Measurements from ENCODE around the gene RDX. TPM values are rescaled to one million over a fixed set of nuclear protein-coding genes. Genes with fewer than 3 reads are reported as not detected.

RDX gene
- total RNA-seq, 1 experiment from 2014 or later = 86.6 TPM

DNA sequence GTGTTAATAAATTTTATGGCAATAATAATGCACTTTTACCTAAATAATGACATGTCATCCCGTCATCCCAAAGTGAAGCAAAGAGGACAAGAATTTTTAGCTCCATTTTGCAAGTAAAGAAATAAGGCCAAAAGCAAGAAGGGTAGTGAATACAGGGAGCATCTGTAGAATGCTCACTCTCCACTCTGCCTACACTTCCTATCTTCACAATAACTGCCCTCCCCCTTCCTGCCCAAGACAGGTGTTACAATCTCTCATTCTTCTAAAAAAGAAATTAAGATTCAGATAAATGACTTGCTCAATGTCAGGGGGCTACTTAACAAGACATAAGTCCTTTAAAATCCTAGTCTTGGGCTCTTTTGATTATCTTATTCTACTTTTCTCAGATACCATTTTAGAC is 8.9 kb downstream of the RDX start:
- H3K23me2 ChIP-seq (ENCODE audit: insufficient read length, low read depth, low read length, poor library complexity, severe bottlenecking) = no peaks in the 10 kb centered on the region
- H2AFZ ChIP-seq (ENCODE audit: low read length) = no peak overlapping the region
- H3K18ac ChIP-seq (ENCODE audit: insufficient read length, low read depth, low read length) = no peak overlapping the region
- H2AK5ac ChIP-seq (ENCODE audit: insufficient read length, low read length) = no peak overlapping the region
- no peak overlapping the region for H3K4me2 ChIP-seq (ENCODE audit: insufficient read depth, insufficient read length, low read length)
- no CpG with 5 or more reads among the region's 1 CpG for WGBS (ENCODE audit: extremely low coverage, insufficient read length, low lambda C conversion rate)
- no peak overlapping the region for H2BK20ac ChIP-seq (ENCODE audit: low read depth, low read length, poor library complexity, severe bottlenecking)
- H4K20me1 ChIP-seq (ENCODE audit: control insufficient read depth, insufficient read depth, insufficient read length) = no peaks in the 10 kb centered on the region
- no peaks in the 10 kb centered on the region for H3K4me1 ChIP-seq (ENCODE audit: insufficient read depth, low read length)
- H2BK12ac ChIP-seq (ENCODE audit: insufficient read length, low read depth, low read length) = no peak overlapping the region
- Mint-ChIP-seq H3K36me3 (ENCODE audit: insufficient read depth in 1 of 3, low read depth in 3 of 3) (peaks cover 2 to 22% (median 7%) of the 10 kb centered on the region in 3 experiments; a peak in 6 of 7 replicates), H3K4me1 (peaks cover 15 to 29% of the 10 kb centered on the region in 2 experiments), H3K27ac (peak overlapping the region in 1 of 3 experiments; percentile 85; a peak in 3 of 7 replicates), H3K27me3 (ENCODE audit: low read depth) (no peaks in the 10 kb centered on the region), H3K9me3 (no peaks in the 10 kb centered on the region), H3K4me3 (no peak overlapping the region)
- H3K79me1 ChIP-seq (ENCODE audit: insufficient read depth, low read depth, low read length, poor library complexity, severe bottlenecking) = peaks cover 9% of the 10 kb centered on the region
- H3K27me3 ChIP-seq (ENCODE audit: insufficient read depth, low read length) = no peaks in the 10 kb centered on the region
- H3K27ac ChIP-seq (ENCODE audit: insufficient read length, low read depth, low read length) = no peak overlapping the region
- H3K4ac ChIP-seq (ENCODE audit: low read depth, low read length) = no peak overlapping the region
- no peak overlapping the region for H4K8ac ChIP-seq (replicated peaks; ENCODE audit: insufficient read length, low read depth, low read length)
- H3T11ph ChIP-seq (ENCODE audit: low read length) = no peak overlapping the region
- H2BK5ac ChIP-seq (ENCODE audit: insufficient read length, low read length) = no peak overlapping the region
- H3K79me2 ChIP-seq (ENCODE audit: insufficient read depth, low read length) = peaks cover 17% of the 10 kb centered on the region; the same call in 1 of the 2 replicates
- TF ChIP-seq, protein P1, sequence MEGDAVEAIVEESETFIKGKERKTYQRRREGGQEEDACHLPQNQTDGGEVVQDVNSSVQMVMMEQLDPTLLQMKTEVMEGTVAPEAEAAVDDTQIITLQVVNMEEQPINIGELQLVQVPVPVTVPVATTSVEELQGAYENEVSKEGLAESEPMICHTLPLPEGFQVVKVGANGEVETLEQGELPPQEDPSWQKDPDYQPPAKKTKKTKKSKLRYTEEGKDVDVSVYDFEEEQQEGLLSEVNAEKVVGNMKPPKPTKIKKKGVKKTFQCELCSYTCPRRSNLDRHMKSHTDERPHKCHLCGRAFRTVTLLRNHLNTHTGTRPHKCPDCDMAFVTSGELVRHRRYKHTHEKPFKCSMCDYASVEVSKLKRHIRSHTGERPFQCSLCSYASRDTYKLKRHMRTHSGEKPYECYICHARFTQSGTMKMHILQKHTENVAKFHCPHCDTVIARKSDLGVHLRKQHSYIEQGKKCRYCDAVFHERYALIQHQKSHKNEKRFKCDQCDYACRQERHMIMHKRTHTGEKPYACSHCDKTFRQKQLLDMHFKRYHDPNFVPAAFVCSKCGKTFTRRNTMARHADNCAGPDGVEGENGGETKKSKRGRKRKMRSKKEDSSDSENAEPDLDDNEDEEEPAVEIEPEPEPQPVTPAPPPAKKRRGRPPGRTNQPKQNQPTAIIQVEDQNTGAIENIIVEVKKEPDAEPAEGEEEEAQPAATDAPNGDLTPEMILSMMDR (conservative IDR thresholded peaks at IDR 0.05) = no peak
- no peak overlapping the region for H4K5ac ChIP-seq (ENCODE audit: insufficient read length, low read depth, low read length)
- DNase-seq = no peak
- H2BK15ac ChIP-seq (ENCODE audit: low read depth, low read length) = no peak overlapping the region
- no peaks in the 10 kb centered on the region for H3K9me3 ChIP-seq (ENCODE audit: control insufficient read depth, low read depth, low read length)
- no peak overlapping the region for H3K14ac ChIP-seq (ENCODE audit: insufficient read depth, low read length)
- no peak overlapping the region for H3K23ac ChIP-seq (ENCODE audit: insufficient read length, low read depth, low read length)
- H4K91ac ChIP-seq (ENCODE audit: insufficient read length, low read depth, low read length) = no peak overlapping the region
- no peak overlapping the region for H3K9ac ChIP-seq (ENCODE audit: extremely low read depth, insufficient read length, low read length)
- no peak overlapping the region for H2BK120ac ChIP-seq (ENCODE audit: low read depth, low read length, poor library complexity, severe bottlenecking)
- H3K56ac ChIP-seq (ENCODE audit: insufficient read length, low read depth, low read length) = no peak overlapping the region

Measured in H9 (cell line).